Astrocyte of the hippocampus (primary cell): ENCODE measurements around the gene ELK3.
A peak's percentile ranks its signal among the peaks of the same experiment; 100 is the strongest.

Source experiments
- DNase-seq: peaks from one replicate; pipeline ENCODE4 v3.0.0; 2011; ENCODE audit warnings: low read depth, low spot score

The ELK3 gene

GRCh38 chr12:96256672-96257361 is 62.6 kb downstream of the ELK3 start:
- DNase-seq = no peak

GRCh38 chr12:96257550-96258103 is 63.5 kb downstream of the ELK3 start:
- DNase-seq = no peak

DNA sequence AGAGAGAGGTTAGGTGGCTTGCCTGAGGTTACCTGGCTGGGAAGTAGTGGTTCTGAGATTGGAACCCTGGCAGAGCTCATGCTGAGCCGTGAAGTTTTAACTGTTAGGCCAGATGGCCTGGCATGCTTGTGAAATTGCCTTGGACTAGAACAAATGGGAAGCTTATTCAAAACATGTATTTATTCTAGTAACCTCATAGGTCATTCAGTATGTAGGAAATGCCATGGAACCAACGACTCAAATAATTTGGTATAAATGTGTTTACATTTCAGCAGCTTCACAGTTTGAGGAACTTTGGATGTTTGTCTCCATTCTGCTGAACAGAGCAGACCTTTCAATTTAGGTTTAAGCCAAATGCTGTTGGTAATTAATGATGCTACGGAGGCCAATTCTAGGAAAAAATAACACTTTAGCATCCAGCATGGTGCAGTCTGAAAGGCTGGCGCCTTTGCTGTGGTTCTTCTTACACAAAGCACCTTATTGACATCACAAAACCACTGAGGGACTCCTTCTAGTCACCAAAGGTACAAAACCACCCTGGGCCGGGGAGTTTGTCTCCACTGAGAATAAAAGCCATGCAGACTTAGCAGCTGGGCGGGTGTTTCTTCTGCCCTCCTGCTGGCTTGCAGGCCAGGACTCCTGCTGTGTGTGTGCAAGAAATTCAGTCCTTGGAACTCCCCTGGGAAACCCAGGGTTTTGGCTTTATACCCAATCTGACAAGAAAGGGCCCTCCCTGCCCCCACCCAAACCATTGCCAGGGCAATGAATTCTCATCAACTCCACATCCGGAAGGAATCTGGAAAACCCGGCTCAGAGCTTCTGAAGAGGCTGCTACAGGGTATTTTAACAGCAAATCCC is 64.2 kb downstream of the ELK3 start:
- DNase-seq = peak; percentile 95

GRCh38 chr12:96260231-96260630 is 66.1 kb downstream of the ELK3 start:
- no peak for DNase-seq

- DNase-seq = no peak
Observed at GRCh38 chr12:96260644-96261043, 66.5 kb downstream of the ELK3 start.

- DNase-seq = no peak
Observed at GRCh38 chr12:96261557-96261956, 67.4 kb downstream of the ELK3 start.

GRCh38 chr12:96263449-96263902 is 69.3 kb downstream of the ELK3 start:
- no peak for DNase-seq

DNA sequence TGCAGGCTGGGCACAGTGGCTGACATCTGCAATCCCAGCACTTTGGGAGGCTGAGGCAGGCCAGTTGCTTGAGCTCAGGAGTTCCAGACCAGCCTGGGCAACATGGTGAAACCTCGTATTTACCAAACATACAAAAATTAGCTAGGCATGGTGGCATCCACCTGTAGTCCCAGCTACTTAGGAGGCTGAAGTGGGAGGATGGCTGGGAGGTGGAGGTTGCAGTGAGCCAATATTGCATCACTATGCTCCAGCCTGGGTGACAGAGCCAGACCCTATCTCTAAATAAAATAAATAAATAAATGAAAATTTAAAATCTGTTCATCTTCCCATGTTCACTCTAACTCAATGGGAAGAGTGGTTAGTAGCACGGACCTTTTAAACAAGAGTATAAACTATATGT is 71.2 kb downstream of the ELK3 start:
- no peak for DNase-seq

DNA sequence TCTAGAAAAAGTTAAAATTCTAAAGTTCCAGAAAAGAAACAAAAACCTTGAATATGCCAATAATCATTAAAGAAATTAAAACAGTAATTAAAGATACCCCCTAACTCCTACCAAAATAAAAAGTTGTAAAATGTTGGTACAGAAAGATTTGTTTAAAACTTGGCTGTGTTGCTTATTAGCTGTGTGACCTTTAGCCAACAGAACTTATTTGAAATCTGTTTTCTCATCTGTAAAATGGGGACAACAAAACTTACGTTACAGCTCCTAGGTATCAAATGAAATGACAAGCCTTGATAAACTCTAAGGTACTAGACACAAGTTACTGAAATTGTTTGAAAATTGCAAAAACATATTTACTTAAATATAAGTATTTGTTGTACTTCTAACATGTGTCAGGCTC is 71.7 kb downstream of the ELK3 start:
- no peak for DNase-seq

- DNase-seq = no peak
Observed at GRCh38 chr12:96266238-96266637, 72.1 kb downstream of the ELK3 start.

GRCh38 chr12:96271469-96272199 is 77.5 kb downstream of the ELK3 start:
- DNase-seq = no peak

DNA sequence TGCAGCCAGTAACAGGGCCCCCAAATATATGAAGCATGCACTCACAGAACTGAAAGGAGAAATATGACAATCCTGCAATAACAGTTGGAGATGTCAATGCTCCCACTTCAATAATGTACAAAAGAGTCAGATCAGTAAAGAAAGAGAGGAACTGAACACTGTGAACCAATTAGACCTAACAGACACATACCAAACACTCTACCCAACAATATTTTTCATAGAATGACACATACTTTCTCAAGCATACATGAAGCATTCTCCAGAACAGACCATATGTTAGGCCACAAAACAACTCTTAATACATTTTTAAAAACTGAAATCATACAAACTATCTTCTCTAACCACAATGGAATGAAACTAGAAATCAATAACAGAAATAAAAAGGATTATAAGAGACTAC is 80.2 kb downstream of the ELK3 start:
- DNase-seq = no peak

GRCh38 chr12:96285158-96285557 is 91.0 kb downstream of the ELK3 start:
- DNase-seq = no peak

DNA sequence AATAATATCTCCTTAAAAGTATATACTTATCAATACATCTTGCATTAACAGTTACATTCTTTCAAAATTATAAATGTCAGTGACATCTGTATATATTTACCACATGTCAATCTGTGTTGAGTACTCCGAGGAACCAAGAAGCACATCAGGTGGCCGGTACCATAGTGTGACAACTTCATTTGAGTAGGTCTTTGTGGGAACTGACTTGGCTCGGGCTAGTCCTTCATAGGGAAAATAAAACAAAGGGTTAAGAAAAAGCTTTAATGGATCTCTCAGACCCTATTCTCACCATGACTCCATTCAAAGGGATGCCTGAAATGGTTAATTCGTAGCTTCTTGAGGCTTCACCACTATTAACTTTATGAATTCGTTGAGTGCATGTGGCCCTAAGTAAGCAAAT is 94.9 kb downstream of the ELK3 start:
- no peak for DNase-seq

- no peak for DNase-seq
Observed at GRCh38 chr12:96293093-96293492, 98.9 kb downstream of the ELK3 start.

DNA sequence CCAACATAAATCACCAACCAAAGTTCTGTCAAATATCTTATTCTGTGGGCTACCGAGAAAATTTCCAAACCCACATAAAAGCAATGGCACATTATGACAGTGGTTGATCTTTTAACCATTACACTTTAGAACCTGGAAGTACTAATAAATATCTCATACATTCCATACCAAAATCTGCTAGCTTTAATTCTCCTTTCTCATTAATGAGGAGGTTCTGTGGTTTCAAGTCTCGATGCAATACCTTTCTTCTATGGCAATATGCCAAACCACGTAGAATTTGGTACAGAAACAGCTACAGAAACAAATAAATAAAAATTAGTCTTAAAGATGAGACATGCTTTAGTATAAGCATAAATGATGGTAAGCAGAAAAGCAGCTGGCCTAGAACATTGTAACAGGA is 100.7 kb downstream of the ELK3 start:
- peak; percentile 71 for DNase-seq

DNA sequence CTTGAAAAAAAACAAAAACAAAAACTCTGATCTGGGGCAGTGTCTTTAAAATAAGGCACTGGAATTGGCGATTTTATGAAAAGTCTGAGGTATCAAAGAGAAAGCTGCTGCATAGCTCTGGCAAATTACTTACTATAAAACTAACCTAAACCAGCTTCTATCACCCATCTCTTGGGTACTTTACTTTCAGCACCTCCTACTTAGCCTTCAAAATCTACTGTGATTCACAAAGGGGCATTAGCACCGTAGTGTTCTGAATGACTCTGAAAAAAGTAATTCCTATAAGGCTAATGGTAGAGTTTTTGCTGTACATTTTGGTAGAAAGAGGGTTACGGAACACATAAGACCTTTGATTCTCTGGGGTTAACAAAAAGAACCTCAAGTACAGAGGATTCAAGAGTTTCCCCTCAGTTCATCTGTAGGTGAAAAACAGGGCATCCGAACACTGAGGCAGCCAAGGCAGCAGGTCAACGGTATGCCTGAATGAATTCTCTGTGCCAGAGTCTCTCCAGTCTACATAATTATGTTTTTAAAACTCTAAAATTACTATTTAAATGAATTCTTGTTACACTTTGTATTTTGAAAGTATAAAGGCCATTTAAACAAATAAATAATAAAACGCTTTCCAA is 101.5 kb downstream of the ELK3 start:
- DNase-seq = no peak

DNA sequence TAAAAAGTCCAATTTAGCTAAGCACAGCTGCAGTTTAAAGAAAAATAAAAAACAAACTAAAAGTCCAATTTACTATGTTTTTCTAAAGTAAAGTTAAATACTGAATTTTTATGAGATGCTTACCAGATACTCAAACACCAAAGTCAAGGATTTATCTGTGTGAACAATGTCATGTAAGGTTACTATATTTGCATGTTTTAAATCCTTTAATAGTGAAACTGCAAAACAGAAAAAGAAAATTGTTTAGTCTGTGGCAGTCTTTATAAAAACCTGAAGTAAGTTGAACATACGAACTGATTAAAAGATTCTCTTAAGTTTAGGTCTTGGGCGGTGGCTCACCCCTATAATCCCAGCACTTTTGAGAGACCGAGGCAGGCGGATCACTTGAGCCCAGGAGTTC is 103.3 kb downstream of the ELK3 start:
- DNase-seq = no peak

DNA sequence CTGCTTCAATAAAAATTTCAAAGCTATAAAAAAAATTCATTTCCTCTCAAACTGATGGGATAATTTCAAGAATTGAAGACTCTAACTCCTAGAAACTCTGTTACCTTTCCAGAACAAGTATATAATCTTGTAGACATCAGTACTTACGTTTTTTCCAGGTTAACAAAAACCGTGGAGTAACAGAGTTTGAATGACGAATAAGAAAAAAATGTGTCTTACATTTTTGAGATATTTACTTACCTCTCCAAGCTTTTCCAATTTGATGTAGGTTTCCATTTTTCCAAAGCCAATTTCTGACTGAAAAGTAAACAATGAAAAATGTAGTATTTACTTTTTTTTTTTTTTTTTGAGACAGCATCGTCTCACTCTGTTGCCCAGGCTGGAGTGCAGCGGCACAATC is 105.9 kb downstream of the ELK3 start:
- DNase-seq = no peak

DNA sequence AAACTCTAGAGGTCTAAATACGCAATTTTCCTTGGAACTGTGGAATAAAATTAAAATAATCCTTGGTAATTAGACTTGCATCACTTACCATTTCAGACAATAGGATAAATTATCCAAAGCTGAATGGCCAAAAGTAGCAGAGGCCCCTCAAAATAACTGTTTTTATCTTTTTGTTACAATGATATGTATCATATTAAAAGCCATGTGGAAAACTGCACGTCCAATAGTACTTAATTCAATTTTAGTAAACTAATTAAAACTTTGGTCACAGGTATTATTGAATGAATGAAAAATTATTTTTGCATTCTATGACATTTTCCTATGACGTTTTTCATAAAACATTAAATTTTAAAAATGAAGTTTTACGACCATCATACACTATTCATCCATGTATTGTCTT is 107.6 kb downstream of the ELK3 start:
- no peak for DNase-seq

DNA sequence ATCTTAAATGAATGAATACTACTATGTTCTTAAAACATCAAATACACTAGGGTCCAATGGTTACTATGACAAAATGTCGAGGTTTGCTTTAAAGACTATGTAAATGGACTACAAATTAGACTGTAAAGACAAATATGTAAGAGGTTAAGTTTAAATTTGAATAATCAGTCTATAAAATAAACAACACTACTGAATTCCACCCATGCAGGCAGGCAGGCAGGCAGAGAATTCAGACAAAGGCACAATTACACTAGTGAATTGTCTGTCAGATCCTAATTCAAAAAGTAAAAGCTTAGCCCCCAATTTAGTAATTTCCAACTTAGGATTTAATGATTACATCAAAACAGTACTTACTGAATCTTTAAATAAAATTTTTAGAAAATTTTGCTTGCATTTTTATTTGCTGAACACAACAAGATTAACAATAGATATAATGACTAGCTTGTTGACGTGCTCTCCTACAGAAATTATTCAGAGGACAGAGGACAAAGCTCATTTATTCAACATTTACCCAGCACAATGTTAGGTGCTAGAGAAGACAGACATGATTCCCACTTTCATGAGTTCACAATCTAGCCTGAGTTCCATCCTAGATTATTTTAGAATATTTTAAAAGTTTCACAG is 108.6 kb downstream of the ELK3 start:
- DNase-seq = no peak
